ENCODE measurements around the gene FSD1L.

Gene FSD1L

DNA sequence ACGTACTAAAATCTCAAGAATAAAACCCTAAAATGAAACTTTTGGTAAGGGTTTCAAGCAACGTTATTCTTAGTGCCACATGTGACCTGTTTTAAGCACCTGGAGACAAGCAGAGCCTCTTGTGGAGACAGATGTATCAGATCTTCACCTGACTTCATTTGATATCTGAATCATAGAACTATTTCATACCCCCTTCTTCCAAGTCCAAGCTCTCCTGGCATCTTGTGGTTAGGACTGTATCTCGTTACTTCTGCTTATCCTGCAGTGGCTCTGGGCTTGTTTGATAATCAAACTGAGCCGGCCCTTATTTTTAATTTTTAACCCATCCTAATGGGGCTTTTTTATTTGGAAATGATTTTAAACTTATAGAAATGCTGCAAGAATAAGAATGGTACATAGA lies 11.1 kb upstream of the FSD1L start:
- DNase-seq: no peak

DNA sequence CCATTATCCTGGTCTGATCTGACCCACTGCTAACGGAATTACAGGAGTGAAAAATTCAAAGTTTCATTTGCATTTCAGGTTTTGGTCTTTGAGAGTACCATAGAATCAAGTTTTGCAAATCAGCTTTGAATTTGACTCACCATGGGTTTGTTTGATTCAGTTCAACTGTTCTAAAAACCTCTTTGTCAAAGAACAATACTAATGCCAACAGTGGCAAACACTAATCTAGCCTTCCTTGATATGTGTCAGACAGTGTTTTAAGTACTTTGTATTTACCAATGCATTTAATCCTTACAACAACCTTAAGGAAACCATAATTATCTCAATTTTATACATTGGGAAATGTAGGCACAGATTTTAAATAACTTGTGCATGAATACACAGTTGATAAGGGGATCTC lies 10.1 kb upstream of the FSD1L start:
- DNase-seq: peak; percentile 2

DNA sequence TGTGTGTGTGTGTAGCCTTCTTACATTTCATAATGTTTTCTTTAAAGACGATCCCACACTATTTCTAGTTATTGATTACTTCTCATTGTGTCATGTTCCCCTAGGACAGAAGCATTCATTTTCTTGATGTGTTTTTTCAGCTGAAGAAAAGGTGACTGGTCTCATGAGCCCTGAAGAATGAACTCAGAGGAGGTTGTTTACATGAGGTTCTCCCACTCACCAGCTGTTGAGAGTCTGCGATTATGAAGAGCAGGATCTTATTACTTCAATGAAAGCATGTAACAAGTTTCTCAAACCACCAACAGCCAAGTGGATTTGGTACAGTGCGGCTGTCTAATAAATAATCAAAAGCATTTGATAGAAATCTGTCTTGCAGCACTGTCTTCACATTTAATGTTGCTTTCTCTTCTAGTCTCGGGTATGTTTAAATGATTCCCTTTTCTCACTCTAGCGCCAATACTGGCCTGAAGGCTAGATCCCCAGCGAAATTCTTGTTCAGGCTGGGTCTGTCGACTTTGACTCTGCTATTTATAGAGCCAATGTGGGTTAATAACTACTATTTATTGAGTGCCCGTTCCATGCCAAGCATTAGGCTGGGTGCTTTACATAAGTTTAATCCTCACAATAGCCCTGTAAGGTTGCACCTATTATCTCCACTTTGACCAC lies 9.6 kb upstream of the FSD1L start:
- DNase-seq: no peak

DNA sequence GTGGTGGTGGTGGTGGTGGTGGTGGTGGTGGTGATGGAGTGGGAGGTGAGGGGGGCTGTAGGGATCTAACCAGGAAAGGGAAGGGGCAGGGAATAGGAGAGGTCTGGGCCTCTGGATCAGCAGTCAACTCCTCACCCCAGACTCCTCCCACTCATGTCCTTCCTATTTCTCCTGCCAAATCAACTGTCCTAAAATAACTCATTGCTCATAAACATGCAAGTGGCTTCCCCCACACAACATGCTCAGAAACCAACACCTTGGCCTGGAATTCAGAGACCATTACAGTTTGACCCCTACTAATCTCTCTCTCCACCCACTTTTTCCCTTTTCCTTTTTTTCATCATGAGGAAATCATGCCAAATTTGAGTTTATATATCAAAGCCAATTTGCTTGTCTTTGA lies 8.4 kb upstream of the FSD1L start:
- DNase-seq: no peak

DNA sequence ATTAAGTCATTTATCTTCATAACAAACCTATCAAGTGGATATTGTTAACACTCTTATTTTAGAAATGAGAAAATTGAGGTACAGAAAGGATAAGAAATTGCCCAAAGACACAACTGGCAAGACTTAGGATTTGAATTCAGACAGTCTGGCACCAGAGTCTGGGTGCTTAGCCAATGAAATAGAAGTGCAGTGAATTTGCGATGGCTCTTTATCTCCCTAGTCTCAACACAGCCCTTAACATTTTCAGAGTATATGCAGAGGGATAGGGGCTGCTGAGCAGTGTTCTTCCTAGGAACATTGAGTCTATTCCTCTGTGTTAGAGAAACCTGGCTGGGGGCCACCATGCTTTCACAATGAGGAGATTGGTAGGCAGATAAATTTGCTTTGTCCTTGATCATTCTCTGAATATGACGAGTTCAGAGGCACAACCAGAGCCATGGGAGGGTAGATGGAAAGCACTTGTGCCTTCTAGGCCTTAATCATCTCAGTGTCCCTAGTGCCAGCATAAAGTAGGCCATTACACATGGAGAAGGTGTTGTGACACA lies 6.1 kb upstream of the FSD1L start:
- DNase-seq: no peak

DNA sequence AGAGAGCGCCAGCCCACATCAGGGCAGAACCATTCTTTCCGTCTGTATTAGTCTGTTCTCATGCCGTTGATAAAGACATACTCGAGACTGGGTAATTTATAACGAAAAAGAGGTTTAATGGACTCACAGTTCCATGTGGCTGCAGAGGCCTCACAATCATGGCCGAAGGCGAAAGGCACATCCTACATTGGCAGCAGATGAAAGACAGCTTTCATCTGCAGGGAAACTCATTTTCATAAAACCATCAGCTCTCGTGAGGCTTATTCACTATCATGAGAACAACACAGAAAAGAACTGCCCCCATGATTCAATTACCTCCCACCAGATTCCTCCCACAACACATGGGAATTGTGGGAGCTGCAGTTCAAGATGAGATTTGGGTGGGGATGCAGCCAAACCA lies 4.7 kb upstream of the FSD1L start:
- DNase-seq: no peak

DNA sequence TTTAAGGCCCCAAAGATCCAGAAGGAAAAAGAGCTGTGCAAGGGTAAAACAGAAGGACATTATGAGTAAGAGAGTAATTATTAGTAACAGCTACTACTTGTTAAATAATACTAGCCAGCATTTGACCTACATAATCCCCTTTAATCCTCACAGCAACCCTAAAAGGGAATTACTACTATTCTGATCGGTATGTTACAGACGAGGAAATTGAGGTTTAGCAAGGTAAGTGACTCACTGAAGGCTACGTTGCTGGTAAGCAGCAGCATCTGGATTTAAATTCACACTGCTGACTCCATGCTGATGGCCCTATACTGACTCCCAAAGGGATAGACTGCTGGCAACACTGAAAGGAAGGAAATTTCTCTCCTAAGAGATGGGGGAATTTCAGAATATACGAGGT lies 3.7 kb upstream of the FSD1L start:
- DNase-seq: no peak

DNA sequence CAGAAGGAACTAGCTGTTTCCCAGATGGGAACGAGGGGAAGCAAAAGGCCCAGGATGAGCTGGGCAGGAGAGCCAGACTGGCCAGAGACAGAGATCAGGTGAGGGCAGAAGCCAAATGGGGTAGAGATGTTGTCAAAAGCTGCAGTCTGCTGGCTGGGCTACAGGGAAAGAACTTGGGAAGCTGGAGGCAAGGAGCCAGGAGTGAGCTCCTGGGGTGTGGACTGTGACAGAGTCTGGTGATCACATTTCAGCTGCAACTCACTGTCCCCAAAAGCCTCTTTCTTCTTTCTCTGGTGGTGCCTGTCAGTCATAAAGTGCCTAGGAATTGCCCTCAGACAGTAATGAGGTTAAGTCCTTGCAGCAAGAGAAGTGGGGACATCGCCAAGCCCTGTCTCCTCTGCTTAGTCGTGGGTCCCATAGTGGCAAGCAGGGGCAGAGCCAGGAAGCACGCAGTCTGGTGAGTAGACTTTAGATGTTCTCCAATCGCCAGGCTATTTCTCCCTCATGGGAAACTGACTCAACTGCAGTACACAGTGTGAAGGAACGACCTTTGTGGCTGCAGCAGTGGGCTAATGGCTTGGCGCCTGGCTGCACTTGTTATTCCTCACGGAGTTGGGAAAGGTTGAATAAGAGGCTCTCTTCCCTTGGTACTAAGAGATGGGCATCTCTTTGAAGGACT lies 2.5 kb upstream of the FSD1L start:
- no peak for DNase-seq

DNA sequence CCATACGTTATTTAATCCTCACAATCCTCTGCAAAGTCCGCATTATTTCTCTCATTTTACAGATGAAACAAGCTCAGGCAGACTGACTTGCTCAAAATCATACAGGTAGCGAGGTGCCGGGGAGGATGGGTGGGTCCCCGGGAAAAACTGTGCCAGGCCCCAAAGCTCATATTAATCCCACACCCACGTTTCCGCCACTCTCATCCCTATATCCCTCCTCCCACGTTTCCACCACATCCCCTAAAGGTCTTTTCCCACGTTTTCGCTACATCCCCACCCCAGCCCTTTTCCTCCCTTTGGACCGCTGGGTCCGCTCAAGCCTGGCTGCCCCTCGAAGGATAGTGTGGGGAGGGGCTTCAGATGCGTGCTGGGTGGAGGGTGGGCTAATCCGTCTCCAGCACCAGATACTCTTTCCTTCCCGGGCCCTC lies 434 bp upstream of the FSD1L start:
- DNase-seq: no peak

DNA sequence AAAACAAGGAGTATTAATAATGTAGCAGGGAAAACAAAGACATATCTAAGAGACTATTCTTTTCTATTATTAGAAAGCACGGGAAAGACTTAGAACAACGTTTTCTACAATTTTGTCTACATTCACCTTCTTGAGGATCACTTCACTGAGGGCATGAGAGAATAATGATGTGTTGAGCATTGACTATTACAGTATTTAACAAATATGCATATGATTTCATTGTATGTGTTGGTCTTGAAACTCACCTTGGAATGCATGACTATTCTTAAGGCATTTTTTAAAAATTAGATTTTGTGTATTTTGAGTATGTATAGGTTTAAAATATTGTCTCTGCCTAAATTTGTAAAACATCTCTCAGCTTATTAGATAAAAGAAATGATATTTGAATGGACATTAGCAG lies 1.2 kb downstream of the FSD1L start:
- DNase-seq: no peak

DNA sequence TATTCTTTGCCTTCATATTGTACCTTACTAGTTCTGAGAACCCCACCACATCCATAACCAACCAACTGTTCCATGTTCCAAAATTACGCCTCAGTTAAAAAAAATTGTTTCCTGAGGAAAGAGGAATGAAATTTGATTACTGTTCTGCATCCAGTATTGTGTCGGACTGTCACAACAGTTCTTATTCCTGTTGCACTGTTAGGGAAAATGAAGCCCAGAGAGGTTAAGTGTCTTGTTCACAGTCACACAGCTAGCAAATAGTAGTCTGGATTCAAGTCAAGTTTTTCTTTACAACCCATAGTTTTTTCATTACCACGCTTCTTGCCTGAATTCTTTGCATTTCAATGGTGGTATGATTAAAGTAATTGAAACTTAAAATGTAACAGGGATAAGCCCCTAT lies 4.4 kb downstream of the FSD1L start:
- no peak for DNase-seq

DNA sequence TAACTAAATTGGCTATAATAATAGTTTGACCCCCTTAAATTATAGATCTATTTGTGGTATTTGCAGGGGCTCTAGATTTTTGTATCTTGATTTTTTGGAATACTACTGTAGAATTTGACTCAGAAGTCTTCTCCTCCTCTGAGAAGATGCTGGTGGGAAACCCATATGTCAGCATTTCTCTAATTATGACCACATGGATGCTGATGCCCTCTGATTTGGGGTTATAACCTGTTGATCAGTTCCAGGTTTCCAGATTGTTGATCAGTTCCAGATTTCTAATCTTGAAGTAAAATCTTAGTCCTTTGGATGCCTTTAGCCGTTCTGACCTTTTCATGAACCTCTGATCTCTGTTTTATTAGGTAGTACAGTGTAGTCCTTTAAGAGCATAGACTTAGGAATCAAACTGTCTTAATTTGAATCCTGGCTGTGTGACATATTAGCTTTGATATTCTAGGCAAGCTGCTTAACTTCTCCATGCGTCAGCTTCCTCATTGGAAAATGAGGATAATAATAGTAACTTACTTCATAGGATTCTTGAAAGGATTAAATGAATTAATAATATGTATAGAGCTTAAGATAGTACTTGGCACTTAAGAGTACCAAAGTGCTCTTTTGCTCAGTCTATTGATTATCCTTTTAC lies 8.1 kb downstream of the FSD1L start:
- DNase-seq: no peak

DNA sequence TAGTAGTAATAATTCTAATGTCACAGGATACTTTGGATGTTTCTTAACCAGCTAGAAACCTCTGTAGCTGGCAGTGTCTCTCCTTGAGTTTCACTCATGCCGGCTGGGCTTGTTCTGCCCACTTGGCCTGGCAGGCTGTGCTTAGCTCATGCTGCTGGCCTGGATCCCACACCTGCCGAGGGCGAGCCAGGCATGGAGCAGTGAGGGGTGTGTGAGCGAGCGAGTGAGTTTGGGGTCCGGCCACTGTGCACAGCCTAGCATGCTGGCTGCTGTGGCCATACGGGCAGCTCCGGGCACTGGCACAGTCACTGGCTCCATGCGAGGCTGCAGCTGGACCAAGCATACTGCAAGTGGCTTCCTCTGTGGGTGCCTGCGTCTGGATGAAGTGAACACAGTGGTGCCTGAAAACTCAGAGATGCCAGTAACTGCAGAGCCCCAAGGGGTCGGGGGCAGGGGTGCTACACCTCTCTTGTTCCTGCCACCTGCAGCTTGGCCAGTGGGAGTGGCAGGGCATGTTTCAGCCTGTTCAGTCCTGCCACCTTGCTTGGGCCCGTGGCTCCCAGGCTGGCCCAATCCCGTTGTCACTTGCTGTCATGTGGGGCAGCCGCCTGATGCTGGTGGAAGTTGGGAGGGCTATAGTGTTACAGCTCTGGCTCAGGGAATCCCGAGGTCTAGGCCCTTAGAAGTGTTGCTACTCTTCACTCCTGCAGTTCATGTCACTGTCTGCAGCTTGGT lies 9.9 kb downstream of the FSD1L start:
- no peak for DNase-seq

DNA sequence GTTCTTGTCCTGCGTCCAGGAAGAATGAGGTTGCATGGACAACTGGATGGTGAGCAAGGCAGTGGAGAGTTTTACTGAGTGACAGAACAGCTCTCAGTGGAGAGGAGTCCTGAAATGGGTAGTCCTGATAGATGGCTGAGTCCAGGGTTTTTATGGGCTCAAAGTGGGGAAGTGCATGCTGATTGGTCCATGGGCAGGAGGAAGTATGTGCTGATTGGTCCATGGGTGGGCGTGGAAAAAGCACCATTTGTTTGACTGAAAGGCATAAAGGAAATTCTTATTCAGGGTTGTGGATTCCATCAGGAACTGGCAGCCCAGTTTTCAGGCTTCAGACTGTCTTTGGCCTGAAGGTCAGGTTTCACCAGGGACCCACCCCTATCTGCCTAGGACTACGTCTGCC lies 10.6 kb downstream of the FSD1L start:
- DNase-seq: no peak

DNA sequence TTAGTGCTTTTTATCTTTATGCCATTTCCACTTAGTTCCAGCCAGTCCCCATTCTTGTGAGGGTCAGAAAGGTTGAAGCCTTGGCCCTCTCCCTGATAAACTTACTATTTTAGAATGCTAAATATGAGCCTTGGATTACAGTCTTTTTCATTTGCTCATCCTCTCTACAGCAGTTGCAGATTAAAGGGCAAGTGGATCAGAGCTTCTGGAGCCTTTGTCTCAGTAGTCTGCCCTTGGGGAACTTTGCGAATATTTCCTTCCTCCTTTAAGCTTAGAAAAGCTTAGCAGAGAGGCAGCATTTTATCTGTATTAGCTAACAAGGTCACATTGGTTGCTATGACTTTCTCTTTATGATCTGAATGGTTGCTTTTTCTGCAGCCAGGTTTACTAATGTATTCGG lies 11.5 kb downstream of the FSD1L start:
- no peak for DNase-seq

DNA sequence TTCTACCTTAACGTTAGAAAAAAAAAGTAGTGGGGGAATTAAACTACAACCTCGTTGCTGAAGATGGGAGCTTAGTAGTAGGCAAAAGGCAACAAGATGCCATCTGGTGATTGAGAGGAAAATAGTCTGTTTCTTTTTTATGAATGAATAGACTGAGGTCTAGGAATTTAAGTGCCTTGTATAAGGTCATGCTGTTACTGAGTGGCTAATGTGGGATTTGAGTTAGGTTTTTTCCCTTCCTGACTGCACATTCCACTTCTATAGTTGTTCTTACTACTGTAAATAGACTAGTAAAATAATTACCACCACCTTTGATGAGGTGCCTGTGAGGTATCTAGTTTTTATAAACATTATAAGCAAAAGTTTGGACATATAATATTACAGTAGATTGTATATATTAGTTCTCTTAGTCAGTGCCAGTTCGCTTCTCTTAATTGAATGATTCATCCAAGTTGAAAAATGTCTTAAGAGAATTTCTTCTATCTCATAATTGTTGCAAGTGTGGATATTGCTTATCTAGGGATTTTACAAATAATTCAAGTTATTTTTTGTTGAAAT lies 19.1 kb downstream of the FSD1L start:
- no peak for DNase-seq

DNA sequence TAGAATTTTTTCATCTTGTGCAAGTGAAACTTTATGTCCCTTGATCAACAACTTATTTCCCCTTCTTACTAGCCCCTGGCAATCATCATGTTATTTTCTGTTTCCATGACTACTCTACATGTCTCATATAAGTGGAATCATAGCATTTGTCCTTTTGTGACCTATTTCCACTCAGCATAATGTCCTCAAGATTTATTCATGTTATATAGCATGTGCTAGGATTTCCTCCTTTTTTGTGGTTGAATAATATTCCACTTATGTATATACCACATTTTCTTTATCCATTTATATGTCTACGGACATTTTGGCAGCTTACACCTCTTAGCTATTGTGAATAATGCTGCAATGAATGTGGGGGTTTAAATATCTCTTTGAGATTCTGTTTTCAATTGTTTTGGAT lies 21.0 kb downstream of the FSD1L start:
- DNase-seq: no peak

DNA sequence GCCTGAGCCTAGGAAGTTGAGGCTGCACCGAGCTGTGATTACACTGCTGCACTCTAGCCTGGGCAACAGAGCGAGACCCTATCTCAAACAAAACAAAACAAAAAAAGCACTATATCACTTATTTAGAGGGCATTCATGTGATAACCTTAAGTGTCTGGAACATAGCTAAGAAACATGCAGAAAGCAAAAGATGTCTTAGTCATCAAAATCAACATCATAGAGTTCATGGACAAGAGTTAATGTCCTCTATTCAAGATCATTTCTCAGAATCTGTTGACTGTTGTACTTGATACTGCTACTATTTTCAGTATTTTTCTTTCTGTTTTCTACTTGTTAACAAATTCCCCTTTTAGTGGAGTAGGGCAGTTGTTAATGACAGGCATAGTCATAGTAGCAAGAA lies 25.4 kb downstream of the FSD1L start:
- DNase-seq: no peak

DNA sequence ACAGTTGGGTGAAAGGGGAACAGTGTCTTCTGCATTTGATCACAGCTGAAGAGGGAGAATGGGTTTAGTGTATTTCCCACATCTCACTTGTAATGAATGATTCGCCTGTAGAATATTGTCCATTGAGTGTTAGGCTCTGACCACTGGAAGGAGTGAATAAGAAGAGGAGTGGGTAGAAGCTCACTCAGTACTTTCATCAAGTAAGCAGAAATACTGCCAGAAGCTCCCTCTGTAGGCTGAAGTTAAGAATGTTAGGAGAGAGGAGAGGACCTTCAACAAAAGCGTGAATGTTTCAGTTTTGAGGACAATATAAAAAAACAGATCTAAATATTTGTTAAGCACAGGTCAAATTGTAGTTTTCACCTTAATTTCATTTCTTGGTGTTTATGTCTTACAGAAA lies 27.5 kb downstream of the FSD1L start:
- DNase-seq: no peak

DNA sequence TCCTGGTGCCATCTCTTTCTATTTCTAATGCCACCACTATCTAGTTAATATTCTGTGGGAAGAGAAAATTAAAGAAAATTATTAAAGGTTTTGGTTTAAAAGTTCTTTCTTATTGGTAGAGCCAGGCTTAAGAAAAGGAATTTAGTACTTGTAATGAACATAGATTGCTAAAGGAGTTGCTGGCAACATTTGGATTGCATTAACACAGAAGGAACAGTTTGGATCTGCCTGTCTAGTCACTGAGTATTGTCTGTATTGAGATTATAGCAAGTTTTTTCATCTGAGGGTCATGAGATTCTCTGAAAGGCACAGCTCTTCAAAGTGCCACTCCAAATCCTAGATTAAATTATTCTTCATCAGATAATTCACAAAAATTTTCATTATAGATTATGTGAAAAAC lies 32.0 kb downstream of the FSD1L start:
- DNase-seq: no peak

DNA sequence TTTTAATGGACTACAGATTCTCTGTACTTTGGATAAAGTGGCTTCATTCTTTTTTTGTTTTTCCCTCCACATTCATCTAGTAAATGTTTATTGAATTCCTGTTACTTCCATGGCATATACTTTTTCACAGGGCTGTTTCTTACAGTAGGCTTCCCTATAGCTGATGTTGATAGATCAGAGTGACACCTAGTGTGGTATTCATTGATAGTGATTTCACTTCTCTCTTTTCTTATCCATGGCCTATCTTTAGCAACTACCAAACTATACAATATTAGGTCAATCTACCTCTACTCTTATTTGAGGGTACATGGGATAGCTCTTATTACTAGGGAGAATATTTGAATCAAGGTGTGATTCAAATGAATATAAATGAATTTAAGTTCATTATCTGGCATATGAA lies 35.8 kb downstream of the FSD1L start:
- DNase-seq: no peak

DNA sequence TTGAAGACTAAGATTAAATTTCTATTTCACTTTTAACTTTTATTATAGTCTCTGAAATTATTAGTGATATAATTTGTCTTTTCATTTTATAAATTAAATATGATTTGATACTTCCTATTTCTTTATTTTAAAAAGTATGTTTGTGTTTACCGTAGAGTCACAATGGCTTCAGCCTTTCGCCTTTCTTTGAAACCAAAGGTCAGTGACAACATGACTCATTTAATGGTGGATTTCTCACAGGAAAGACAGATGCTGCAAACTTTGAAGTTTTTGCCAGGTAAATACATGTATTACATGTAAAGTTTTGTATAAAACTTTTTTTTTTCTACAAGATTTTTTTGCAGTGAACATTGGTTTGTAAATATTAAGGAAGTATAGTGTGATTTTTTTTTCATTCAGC lies 36.4 kb downstream of the FSD1L start:
- DNase-seq: no peak

DNA sequence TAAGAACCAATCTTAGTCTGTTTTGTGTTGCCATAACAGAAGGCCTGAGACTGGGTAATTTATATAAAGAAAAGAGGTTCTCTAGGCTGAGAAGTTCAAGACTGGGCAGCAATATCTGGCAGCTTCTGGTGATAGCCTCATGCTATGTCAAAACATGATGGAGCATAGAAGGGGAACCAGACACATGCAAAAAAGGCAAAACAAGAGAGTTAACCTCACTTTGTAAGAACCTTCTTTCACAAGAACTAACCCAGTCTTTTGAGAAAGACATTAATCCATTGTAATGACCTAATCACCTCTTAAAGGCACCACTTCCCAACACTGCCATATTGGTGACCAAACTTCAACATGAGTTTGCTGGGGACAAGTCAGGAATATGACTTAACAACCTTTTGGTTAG lies 37.3 kb downstream of the FSD1L start:
- no peak for DNase-seq
